ENCODE measurements around the gene OLFM4. TPM values are rescaled to one million over a fixed set of nuclear protein-coding genes. Genes with fewer than 3 reads are reported as not detected.

Gene OLFM4
- polyA plus RNA-seq, 1 donor (not counting 4 experiments of a cell fraction or from before 2014, with no cell fraction given): not detected

GRCh38 chr13:53020764-53021335, 7.8 kb upstream of the OLFM4 start:
- H4K20me1 ChIP-seq (ENCODE audit: control insufficient read depth, extremely low read depth, insufficient read depth, low read length): no peaks in the 10 kb centered on the region
- no peak overlapping the region for H3K27ac ChIP-seq (ENCODE audit: control insufficient read depth, insufficient read depth, low read length)
- no peak for DNase-seq (ENCODE audit: low read depth, low spot score)
- no peaks in the 10 kb centered on the region for H3K9me1 ChIP-seq (ENCODE audit: control insufficient read depth, extremely low read depth, insufficient read depth, low read length)
- H3K36me3 ChIP-seq (ENCODE audit: control insufficient read depth in 2 of 2, extremely low read depth in 1 of 2, insufficient read depth in 2 of 2, low read length in 2 of 2): no peaks in the 10 kb centered on the region
- H3K4me3 ChIP-seq (ENCODE audit: control insufficient read depth in 2 of 3, extremely low read depth in 1 of 3, insufficient read depth in 2 of 3, low read depth in 1 of 3, low read length in 3 of 3): no peak overlapping the region
- H3K4me1 ChIP-seq (ENCODE audit: control insufficient read depth, extremely low read depth, insufficient read depth, low read length): no peaks in the 10 kb centered on the region
- no peaks in the 10 kb centered on the region for H3K9me3 ChIP-seq (ENCODE audit: control insufficient read depth, low read depth, low read length)
- no peak overlapping the region for H3K4me2 ChIP-seq (ENCODE audit: control insufficient read depth, extremely low read depth, insufficient read depth, low read depth, low read length)
- no peaks in the 10 kb centered on the region for H3K79me2 ChIP-seq (ENCODE audit: control insufficient read depth, insufficient read depth, low read length)
- no peak overlapping the region for H3K9ac ChIP-seq (ENCODE audit: control insufficient read depth, extremely low read depth, insufficient read depth, low read length)
- no peak for FAIRE-seq
- dilution Hi-C loops (cut with MboI; ENCODE audit: extremely low pct_ligation_motif_present, low sequenced_read_pairs): no loop called here
- no peak for TF ChIP-seq CTCF (optimal IDR thresholded peaks at IDR 0.05 in 1 of 3, IDR thresholded peaks at IDR 0.05 in 1 of 3, conservative IDR thresholded peaks at IDR 0.05 in 1 of 3; ENCODE audit: extremely low read depth in 1 of 3, insufficient read depth in 2 of 3, low read length in 3 of 3)
- TF ChIP-seq EZH2 (IDR thresholded peaks at IDR 0.05; ENCODE audit: low read length): no peak
- no peak overlapping the region for H2AFZ ChIP-seq (ENCODE audit: control insufficient read depth, low read length)
- peaks cover 13% of the 10 kb centered on the region for H3K27me3 ChIP-seq (ENCODE audit: control insufficient read depth, extremely low read depth, insufficient read depth, low read length)

- DNase-seq (ENCODE audit: low read depth, low spot score): no peak
- H3K27me3 ChIP-seq (ENCODE audit: control insufficient read depth, extremely low read depth, insufficient read depth, low read length): peaks cover 2% of the 10 kb centered on the region
- FAIRE-seq: no peak
- no peak overlapping the region for H3K27ac ChIP-seq (ENCODE audit: control insufficient read depth, insufficient read depth, low read length)
- no peak overlapping the region for H2AFZ ChIP-seq (ENCODE audit: control insufficient read depth, low read length)
- H3K4me3 ChIP-seq (ENCODE audit: control insufficient read depth in 2 of 3, extremely low read depth in 1 of 3, insufficient read depth in 2 of 3, low read depth in 1 of 3, low read length in 3 of 3): no peak overlapping the region
- H3K9me1 ChIP-seq (ENCODE audit: control insufficient read depth, extremely low read depth, insufficient read depth, low read length): no peaks in the 10 kb centered on the region
- no peaks in the 10 kb centered on the region for H4K20me1 ChIP-seq (ENCODE audit: control insufficient read depth, extremely low read depth, insufficient read depth, low read length)
- H3K4me1 ChIP-seq (ENCODE audit: control insufficient read depth, extremely low read depth, insufficient read depth, low read length): no peaks in the 10 kb centered on the region
- H3K4me2 ChIP-seq (ENCODE audit: control insufficient read depth, extremely low read depth, insufficient read depth, low read depth, low read length): no peak overlapping the region
- H3K79me2 ChIP-seq (ENCODE audit: control insufficient read depth, insufficient read depth, low read length): no peaks in the 10 kb centered on the region
- no peak for TF ChIP-seq EZH2 (IDR thresholded peaks at IDR 0.05; ENCODE audit: low read length)
- no peak for TF ChIP-seq CTCF (optimal IDR thresholded peaks at IDR 0.05 in 1 of 3, IDR thresholded peaks at IDR 0.05 in 1 of 3, conservative IDR thresholded peaks at IDR 0.05 in 1 of 3; ENCODE audit: extremely low read depth in 1 of 3, insufficient read depth in 2 of 3, low read length in 3 of 3)
- no peaks in the 10 kb centered on the region for H3K9me3 ChIP-seq (ENCODE audit: control insufficient read depth, low read depth, low read length)
- dilution Hi-C loops (cut with MboI; ENCODE audit: extremely low pct_ligation_motif_present, low sequenced_read_pairs): no loop called here
- no peak overlapping the region for H3K9ac ChIP-seq (ENCODE audit: control insufficient read depth, extremely low read depth, insufficient read depth, low read length)
- no peaks in the 10 kb centered on the region for H3K36me3 ChIP-seq (ENCODE audit: control insufficient read depth in 2 of 2, extremely low read depth in 1 of 2, insufficient read depth in 2 of 2, low read length in 2 of 2)
Measured at GRCh38 chr13:53023246-53023645, 5.4 kb upstream of the OLFM4 start.
